GM12878 (cell line): ENCODE results near the gene NAA20. TPM values are rescaled to one million over a fixed set of nuclear protein-coding genes. Genes with fewer than 3 reads are reported as not detected.

Source experiments
- ATAC-seq: fragments of 200-7000 bp; cut with Tn5 transposase; 3 replicates; pipeline ENCODE4 v1.9.1; 2020; ENCODE audit warnings: mild to moderate bottlenecking, moderate library complexity
- BruUV-seq: library from RNA; stranded (reverse); fragments of 400-500 nt; replicated peaks from 2 replicates; lab custom pipeline; 2021; lab: Mats Ljungman, UMichigan
- CTCF ChIA-PET: fragments of 300-600 bp; sonication (Branson Sonifier 250); formaldehyde crosslinking; extraction: SDS; loops from one replicate; lab custom pipeline; 2021; ENCODE audit warnings: inconsistent platforms; lab: Yijun Ruan, JAX
- POLR2A ChIA-PET: fragments of 350-600 bp; formaldehyde crosslinking; extraction: SDS; loops from one replicate; lab custom pipeline; 2021; ENCODE audit warnings: inconsistent platforms; lab: Charles Lee
- RAD21 ChIA-PET: fragments of 300-600 bp; sonication (Branson Sonifier 250); formaldehyde crosslinking; loops from one replicate; lab custom pipeline; 2023; ENCODE audit warnings: antibody characterized with exemption; ENCODE audit not compliant: unreplicated experiment; lab: Charles Lee
- SMC1A ChIA-PET: fragments of 300-600 bp; sonication (Branson Sonifier 250); formaldehyde crosslinking; loops from one replicate; lab custom pipeline; 2023; ENCODE audit not compliant: unreplicated experiment, uncharacterized antibody; lab: Charles Lee
- DNase-seq: peaks from one replicate; pipeline ENCODE4 v3.0.0-alpha.2; 2011; ENCODE audit warnings: low read depth, low spot score
- FAIRE-seq: peaks from 3 replicates; lab custom pipeline; 2011; peaks lifted over from hg19 to GRCh38; lab: Jason Lieb, UNC
- H2AFZ ChIP-seq: 2 replicates; pipeline ENCODE4 v1.6.0; 2011; ENCODE audit warnings: low read depth, low read length, control low read depth; ENCODE audit not compliant: control insufficient read depth
- H3K27ac ChIP-seq: 2 replicates; pipeline ENCODE4 v1.5.1; 2011; ENCODE audit warnings: control low read depth; ENCODE audit not compliant: control insufficient read depth, insufficient read depth
- H3K27me3 ChIP-seq, 2 experiments: replicated peaks in 1 of 2; 2 replicates each; pipeline versions ENCODE4 v1.6.0 to v1.6.1; 2011; ENCODE audit warnings: low read length in 1 of 2; ENCODE audit not compliant: control insufficient read depth in 2 of 2, insufficient read depth in 2 of 2
- H3K36me3 ChIP-seq, 2 experiments: 2 replicates each; pipeline ENCODE4 v1.5.1; 2011; ENCODE audit warnings: low read length in 1 of 2; ENCODE audit not compliant: control insufficient read depth in 2 of 2, insufficient read depth in 2 of 2
- H3K4me1 ChIP-seq: 2 replicates; pipeline ENCODE4 v1.6.1; 2011; ENCODE audit warnings: mild to moderate bottlenecking, low read length, moderate library complexity, mixed read lengths; ENCODE audit not compliant: control insufficient read depth, insufficient read depth
- H3K4me2 ChIP-seq: 2 replicates; pipeline ENCODE4 v1.6.0; 2011; ENCODE audit warnings: control low read depth; ENCODE audit not compliant: control insufficient read depth, insufficient read depth
- H3K4me3 ChIP-seq: fragments of 200-600 bp; sonication (generic); 2 replicates; pipeline ENCODE4 v1.5.1; 2016
- H3K79me2 ChIP-seq: 2 replicates; pipeline ENCODE4 v1.6.0; 2011; ENCODE audit warnings: low read length; ENCODE audit not compliant: control insufficient read depth, insufficient read depth
- H3K9ac ChIP-seq: 2 replicates; pipeline ENCODE4 v1.8.0; 2011; ENCODE audit warnings: low read length, control low read depth, mixed read lengths; ENCODE audit not compliant: control insufficient read depth, insufficient read depth
- H3K9me3 ChIP-seq: replicated peaks from 3 replicates; pipeline ENCODE4 v1.5.1; 2011; ENCODE audit warnings: mild to moderate bottlenecking, low read length; ENCODE audit not compliant: control insufficient read depth, insufficient read depth
- H4K20me1 ChIP-seq: 2 replicates; pipeline ENCODE4 v1.6.0; 2011; ENCODE audit not compliant: control insufficient read depth, insufficient read depth
- BHLHE40 ChIP-seq, 2 experiments: fragments of 450-650 bp in 1 of 2; IDR thresholded peaks; 2 replicates each; pipeline ENCODE4 v1.6.1; 2011 to 2017; ENCODE audit warnings: low read depth in 2 of 2, borderline replicate concordance in 1 of 2, improper control_type of control experiment in 1 of 2, low read length in 1 of 2, mild to moderate bottlenecking in 1 of 2
- E2F8 ChIP-seq: fragments of 450-650 bp; IDR thresholded peaks from 2 replicates; pipeline ENCODE4 v1.6.1; 2018; ENCODE audit warnings: mild to moderate bottlenecking, low read depth, moderate library complexity; ENCODE audit not compliant: partially characterized antibody
- EP300 ChIP-seq, 2 experiments: fragments of 150-350 bp in 1 of 2; IDR thresholded peaks; 2 replicates each; pipeline ENCODE4 v1.6.1; 2011 to 2012; ENCODE audit warnings: low read depth in 2 of 2, low read length in 2 of 2, borderline replicate concordance in 1 of 2, improper control_type of control experiment in 1 of 2, inconsistent platforms in 1 of 2; ENCODE audit not compliant: control insufficient read depth in 1 of 2
- EZH2 ChIP-seq: IDR thresholded peaks from 2 replicates; pipeline ENCODE4 v1.6.1; 2012; ENCODE audit warnings: low read depth, mild to moderate bottlenecking, control low read depth, inconsistent platforms, low read length, borderline replicate concordance; ENCODE audit not compliant: control insufficient read depth
- FOXM1 ChIP-seq: IDR thresholded peaks from 2 replicates; pipeline ENCODE4 v1.6.1; 2012; ENCODE audit warnings: low read depth, mild to moderate bottlenecking, inconsistent platforms, low read length, moderate library complexity
- JUNB ChIP-seq: IDR thresholded peaks from 2 replicates; pipeline ENCODE4 v1.6.1; 2016; ENCODE audit warnings: antibody characterized with exemption, mild to moderate bottlenecking
- LARP7 ChIP-seq: fragments of 450-650 bp; IDR thresholded peaks from 2 replicates; pipeline ENCODE4 v1.6.1; 2017; ENCODE audit warnings: mild to moderate bottlenecking
- NBN ChIP-seq: fragments of 450-650 bp; IDR thresholded peaks from 2 replicates; pipeline ENCODE4 v1.6.1; 2016
- NR2F1 ChIP-seq: fragments of 450-650 bp; conservative IDR thresholded peaks from 2 replicates; pipeline ENCODE4 v1.6.1; 2017; ENCODE audit warnings: mild to moderate bottlenecking
- RAD51 ChIP-seq: fragments of 450-650 bp; IDR thresholded peaks from 2 replicates; pipeline ENCODE4 v1.6.1; 2016; ENCODE audit warnings: moderate library complexity, mild to moderate bottlenecking, inconsistent platforms
- REST ChIP-seq: IDR thresholded peaks from 2 replicates; pipeline ENCODE4 v1.6.1; 2012; ENCODE audit warnings: mild to moderate bottlenecking, low read depth, low read length
- RUNX3 ChIP-seq: IDR thresholded peaks from 2 replicates; pipeline ENCODE4 v1.6.1; 2012; ENCODE audit warnings: low read length, inconsistent platforms
- SMAD1 ChIP-seq: fragments of 450-650 bp; IDR thresholded peaks from 2 replicates; pipeline ENCODE4 v1.6.1; 2018; ENCODE audit warnings: mild to moderate bottlenecking, low read depth; ENCODE audit not compliant: partially characterized antibody
- SREBF1 ChIP-seq: IDR thresholded peaks from 2 replicates; pipeline ENCODE4 v1.6.1; 2012; ENCODE audit warnings: mild to moderate bottlenecking, low read length
- SREBF2 ChIP-seq: IDR thresholded peaks from 2 replicates; pipeline ENCODE4 v1.6.1; 2012; ENCODE audit warnings: mild to moderate bottlenecking, low read length
- SUPT20H ChIP-seq: IDR thresholded peaks from 2 replicates; pipeline ENCODE4 v1.6.1; 2011; ENCODE audit warnings: low read depth, mild to moderate bottlenecking, low read length, moderate library complexity, borderline replicate concordance; ENCODE audit not compliant: control insufficient read depth
- USF2 ChIP-seq: IDR thresholded peaks from 2 replicates; pipeline ENCODE4 v1.6.1; 2011; ENCODE audit warnings: low read depth, low read length, improper control_type of control experiment, borderline replicate concordance
- ZSCAN29 ChIP-seq: fragments of 450-650 bp; IDR thresholded peaks from 2 replicates; pipeline ENCODE4 v1.6.1; 2017; ENCODE audit warnings: mild to moderate bottlenecking, moderate library complexity
- WGBS: methylation state at CpG from one replicate; pipeline ENCODE4 v1.1.6; 2016; ENCODE audit warnings: low lambda C conversion rate; ENCODE audit not compliant: insufficient replicate concordance, insufficient coverage; ENCODE audit errors: missing lambda C conversion rate; 5-methylcytosine and 5-hydroxymethylcytosine counted together
- in situ Hi-C: fragments of 300-500 bp; cut with MboI; formaldehyde crosslinking; loops from 9 replicates; pipeline ENCODE4 v1.14.3; 2018; ENCODE audit warnings: mixed read lengths
- intact Hi-C: fragments of 100-400 bp; cut with micrococcal nuclease; formaldehyde crosslinking; loops from one replicate; pipeline ENCODE4 v1.14.2; 2022; ENCODE audit not compliant: unreplicated experiment
- polyA plus RNA-seq, 11 experiments: library from polyadenylated mRNA; depleted of rRNA in 4 of 11; unstranded in 6 of 11; stranded (reverse) in 5 of 11; fragments of >200 nt; fragmentation: Nextera tagmentation in 4 of 11; fragmentation: Illumina TruSeq in 1 of 11; extraction: Ambion mirVana in 4 of 11; extraction: Trizol in 1 of 11; gene quantifications; 1 replicate in 1 of 11; 2 replicates in 10 of 11; pipeline versions ENCODE4 v1.2.1 to v1.2.3, GENCODE V29; 2011 to 2016; ENCODE audit warnings: inconsistent platforms in 2 of 11, missing spikeins in 2 of 11, low read depth in 1 of 11
- total RNA-seq, 4 experiments: library from RNA; depleted of rRNA in 3 of 4; stranded (reverse); fragments of >200 nt in 3 of 4; fragmentation: Illumina TruSeq in 1 of 4; extraction: Trizol in 1 of 4; gene quantifications; 2 replicates each; pipeline versions ENCODE4 v1.2.1 to v1.2.3, GENCODE V29; 2013 to 2021

The NAA20 gene
- total and polyA plus RNA-seq, 10 of the 15 experiments (the other 5 are each of a cell fraction or from before 2014, with no cell fraction given) = 48.3 to 366 (median 89.1) TPM

GRCh38 chr20:19981031-19981451 is 36.1 kb upstream of the NAA20 start:
- ChIA-PET SMC1A (no interaction called here), RAD21 (no interaction called here), CTCF (interaction anchor here (0.6 to 2.0 kb wide), 3 partner anchors 13 to 925 kb away, joined by 3 to 6 read pairs (median 3); no protein-coding TSS in a partner anchor), POLR2A (no interaction called here)
- in situ Hi-C loops (no loop called here), intact Hi-C loops (no loop called here)
- H4K20me1 ChIP-seq = no peaks in the 10 kb centered on the region
- no peak overlapping the region for H3K4me3 ChIP-seq
- no peaks in the 10 kb centered on the region for H3K9me3 ChIP-seq
- ATAC-seq (no peak; the same call in 1 of the 3 replicates), DNase-seq (no peak), FAIRE-seq (no peak)
- no peak overlapping the region for H2AFZ ChIP-seq
- H3K27me3 ChIP-seq = 0 out of 4 replicates have a peak, but pooled peaks cover 0 to 4% of the 10 kb centered on the region in 2 experiments
- H3K79me2 ChIP-seq = no peaks in the 10 kb centered on the region
- no peak overlapping the region for H3K27ac ChIP-seq
- 35% methylated on average over 8 of the region's 8 CpGs for WGBS
- H3K36me3 ChIP-seq = no peaks in the 10 kb centered on the region
- no peak overlapping the region for H3K9ac ChIP-seq
- H3K4me1 ChIP-seq = no peaks in the 10 kb centered on the region
- no TSS peak for BruUV-seq
- no peak overlapping the region for H3K4me2 ChIP-seq
- TF ChIP-seq BHLHE40 (IDR thresholded peaks at IDR 0.05; ENCODE audit: borderline replicate concordance in 1 of 2, low read depth in 2 of 2, low read length in 1 of 2) (no peak), USF2 (no peak), RAD51 (no peak), SREBF2 (no peak), SMAD1 (no peak), SREBF1 (no peak), FOXM1 (no peak), EP300 (IDR thresholded peaks at IDR 0.05; ENCODE audit: borderline replicate concordance in 1 of 2, control insufficient read depth in 1 of 2, low read depth in 2 of 2, low read length in 2 of 2) (no peak), LARP7 (no peak), NBN (no peak), SUPT20H (no peak), E2F8 (no peak), ZSCAN29 (no peak), NR2F1 (peak; percentile 51; the same call in 1 of the 2 replicates), RUNX3 (peak; percentile 43; the same call in 1 of the 2 replicates), EZH2 (no peak), REST (no peak), JUNB (no peak)
